Measurements from ENCODE around the gene ZNF282.

DNA sequence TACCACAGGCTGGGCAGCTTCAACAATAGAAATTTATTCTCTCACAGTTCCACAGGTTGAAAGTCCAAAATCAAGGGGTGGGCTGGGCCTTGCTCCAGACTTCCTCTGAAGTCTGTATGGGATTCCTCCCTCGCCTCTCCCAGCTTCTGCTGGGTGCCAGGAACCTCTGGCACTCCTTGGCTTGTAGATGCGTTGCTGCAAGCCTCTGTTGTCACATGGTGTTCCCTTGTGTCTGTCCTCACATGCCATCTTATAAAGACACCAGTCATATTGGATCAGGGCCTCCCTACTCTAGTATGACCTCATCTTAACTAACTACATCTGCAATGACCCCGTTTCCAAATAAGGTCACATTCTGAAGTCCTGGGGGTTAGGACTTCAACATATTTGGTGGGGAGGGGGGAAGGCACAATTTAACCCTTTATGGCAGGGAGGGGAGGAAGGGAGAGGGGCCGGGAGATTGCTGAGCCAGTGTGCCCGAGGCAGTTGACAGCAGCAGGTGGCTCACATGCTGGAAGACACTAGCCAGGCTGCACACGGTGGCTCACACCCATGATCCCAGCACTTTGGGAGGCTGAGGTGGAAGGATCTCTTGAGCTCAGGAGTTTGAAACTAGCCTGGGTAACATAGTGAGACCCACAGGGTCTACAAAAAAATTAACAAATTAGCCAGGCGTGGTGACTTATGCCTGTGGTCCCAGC, 18.8 kb downstream of the ZNF282 start:
- TF ChIP-seq, protein P1, sequence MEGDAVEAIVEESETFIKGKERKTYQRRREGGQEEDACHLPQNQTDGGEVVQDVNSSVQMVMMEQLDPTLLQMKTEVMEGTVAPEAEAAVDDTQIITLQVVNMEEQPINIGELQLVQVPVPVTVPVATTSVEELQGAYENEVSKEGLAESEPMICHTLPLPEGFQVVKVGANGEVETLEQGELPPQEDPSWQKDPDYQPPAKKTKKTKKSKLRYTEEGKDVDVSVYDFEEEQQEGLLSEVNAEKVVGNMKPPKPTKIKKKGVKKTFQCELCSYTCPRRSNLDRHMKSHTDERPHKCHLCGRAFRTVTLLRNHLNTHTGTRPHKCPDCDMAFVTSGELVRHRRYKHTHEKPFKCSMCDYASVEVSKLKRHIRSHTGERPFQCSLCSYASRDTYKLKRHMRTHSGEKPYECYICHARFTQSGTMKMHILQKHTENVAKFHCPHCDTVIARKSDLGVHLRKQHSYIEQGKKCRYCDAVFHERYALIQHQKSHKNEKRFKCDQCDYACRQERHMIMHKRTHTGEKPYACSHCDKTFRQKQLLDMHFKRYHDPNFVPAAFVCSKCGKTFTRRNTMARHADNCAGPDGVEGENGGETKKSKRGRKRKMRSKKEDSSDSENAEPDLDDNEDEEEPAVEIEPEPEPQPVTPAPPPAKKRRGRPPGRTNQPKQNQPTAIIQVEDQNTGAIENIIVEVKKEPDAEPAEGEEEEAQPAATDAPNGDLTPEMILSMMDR (conservative IDR thresholded peaks at IDR 0.05 in 1 of 2, IDR thresholded peaks at IDR 0.05 in 1 of 2; ENCODE audit: extremely low read depth in 1 of 2, insufficient read depth in 1 of 2, low read depth in 1 of 2, low read length in 2 of 2), result no peak
- TF ChIP-seq EZH2 (IDR thresholded peaks at IDR 0.05; ENCODE audit: borderline replicate concordance, low read length), result no peak

Data from mammary epithelial cell (primary cell).